ENCODE results near the gene DHX38.

Gene DHX38

GRCh38 chr16:72084445-72084844 lies 9.2 kb upstream of the DHX38 start:
- DNase-seq: no peak

GRCh38 chr16:72085002-72085401 lies 8.6 kb upstream of the DHX38 start:
- no peak for DNase-seq

- DNase-seq: no peak
Observed at GRCh38 chr16:72091217-72091616, 2.4 kb upstream of the DHX38 start.

GRCh38 chr16:72092832-72093447 lies 707 bp upstream of the DHX38 start:
- DNase-seq: no peak

GRCh38 chr16:72094266-72094610 lies 591 bp downstream of the DHX38 start:
- DNase-seq: no peak

- DNase-seq: no peak
Observed at GRCh38 chr16:72098936-72099335, 5.3 kb downstream of the DHX38 start.

- peak; percentile 4 to 34 for DNase-seq
Observed at GRCh38 chr16:72099377-72099818, 5.8 kb downstream of the DHX38 start.

GRCh38 chr16:72101195-72101594 lies 7.5 kb downstream of the DHX38 start:
- DNase-seq: no peak

GRCh38 chr16:72104905-72105304 lies 11.3 kb downstream of the DHX38 start:
- no peak for DNase-seq

GRCh38 chr16:72105978-72106377 lies 12.3 kb downstream of the DHX38 start:
- no peak for DNase-seq

- DNase-seq: no peak
Observed at GRCh38 chr16:72107371-72107770, 13.7 kb downstream of the DHX38 start.

GRCh38 chr16:72108353-72109102 lies 14.9 kb downstream of the DHX38 start:
- no peak for DNase-seq

- DNase-seq: no peak
Observed at GRCh38 chr16:72109300-72109699, 15.7 kb downstream of the DHX38 start.

GRCh38 chr16:72109966-72110530 lies 16.4 kb downstream of the DHX38 start:
- DNase-seq: no peak

GRCh38 chr16:72110662-72111615 lies 17.3 kb downstream of the DHX38 start:
- DNase-seq: no peak

- DNase-seq: no peak
Observed at GRCh38 chr16:72111657-72112451, 18.2 kb downstream of the DHX38 start.

GRCh38 chr16:72112452-72112792 lies 18.8 kb downstream of the DHX38 start:
- no peak for DNase-seq

- DNase-seq: no peak
Observed at GRCh38 chr16:72112906-72113615, 19.4 kb downstream of the DHX38 start.

GRCh38 chr16:72113616-72113945 lies 19.9 kb downstream of the DHX38 start:
- DNase-seq: no peak

- DNase-seq: no peak
Observed at GRCh38 chr16:72120026-72120425, 26.4 kb downstream of the DHX38 start.

GRCh38 chr16:72122308-72122707 lies 28.7 kb downstream of the DHX38 start:
- no peak for DNase-seq

- no peak for DNase-seq
Observed at GRCh38 chr16:72122916-72123315, 29.3 kb downstream of the DHX38 start.

All from bone marrow (tissue), 2 donors.